Effector memory CD8-positive, alpha-beta T cell (primary cell): ENCODE measurements around the gene FOCAD.
A peak's percentile ranks its signal among the peaks of the same experiment; 100 is the strongest.
"Not testable (repeated sequence)": the region's sequence is repeated elsewhere in the genome, so short reads cannot be mapped to it uniquely, and the experiment has no call there.

Experiments used
- ATAC-seq: fragments of 150-1000 bp; cut with Tn5 transposase; replicated peaks from 2 replicates; pipeline ENCODE4 v1.10.0; 2021; ENCODE audit warnings: mild to moderate bottlenecking, moderate library complexity
- DNase-seq, 3 experiments: peaks; one replicate each; pipeline ENCODE4 v3.0.0; 2021
- H3K27ac Mint-ChIP-seq, 2 donors: one replicate each; pipeline ENCODE4 v1.8.0; 2022; ENCODE audit warnings: mild to moderate bottlenecking in 2 of 2, mixed read lengths in 2 of 2, moderate library complexity in 2 of 2
- H3K27me3 Mint-ChIP-seq, 2 donors: one replicate each; pipeline ENCODE4 v1.8.0; 2022; ENCODE audit warnings: mixed read lengths in 2 of 2
- H3K36me3 Mint-ChIP-seq: one replicate; pipeline ENCODE4 v1.8.0; 2022; ENCODE audit warnings: mild to moderate bottlenecking, moderate library complexity, mixed read lengths; ENCODE audit not compliant: insufficient read depth
- H3K4me1 Mint-ChIP-seq, 2 donors: one replicate each; pipeline ENCODE4 v1.8.0; 2022; ENCODE audit warnings: low read depth in 2 of 2, mixed read lengths in 2 of 2
- H3K4me3 Mint-ChIP-seq, 2 donors: one replicate each; pipeline ENCODE4 v1.8.0; 2022; ENCODE audit warnings: mild to moderate bottlenecking in 2 of 2, mixed read lengths in 2 of 2, moderate library complexity in 2 of 2
- H3K9me3 Mint-ChIP-seq, 2 donors: one replicate each; pipeline ENCODE4 v1.8.0; 2022; ENCODE audit warnings: mixed read lengths in 2 of 2

Gene FOCAD

DNA sequence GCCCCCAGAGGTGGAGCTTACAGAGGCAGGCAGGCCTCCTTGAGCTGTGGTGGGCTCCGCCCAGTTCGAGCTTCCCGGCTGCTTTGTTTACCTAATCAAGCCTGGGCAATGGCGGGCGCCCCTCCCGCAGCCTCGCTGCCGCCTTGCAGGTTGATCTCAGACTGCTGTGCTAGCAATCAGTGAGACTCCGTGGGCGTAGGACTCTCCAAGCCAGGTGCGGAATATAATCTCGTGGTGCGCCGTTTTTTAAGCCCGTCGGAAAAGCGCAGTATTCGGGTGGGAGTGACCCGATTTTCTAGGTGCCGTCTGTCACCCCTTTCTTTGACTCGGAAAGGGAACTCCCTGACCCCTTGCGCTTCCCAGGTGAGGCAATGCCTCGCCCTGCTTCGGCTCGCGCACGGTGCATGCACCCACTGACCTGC lies 25.8 kb upstream of the FOCAD start:
- H3K27ac Mint-ChIP-seq, H3K4me1 Mint-ChIP-seq, H3K36me3 Mint-ChIP-seq, ATAC-seq, H3K4me3 Mint-ChIP-seq, H3K9me3 Mint-ChIP-seq: not testable (repeated sequence)
- peaks cover 0 to 11% of the 10 kb centered on the region in 2 donors for H3K27me3 Mint-ChIP-seq
- peak; percentile 38 to 45 (median 39) for DNase-seq

DNA sequence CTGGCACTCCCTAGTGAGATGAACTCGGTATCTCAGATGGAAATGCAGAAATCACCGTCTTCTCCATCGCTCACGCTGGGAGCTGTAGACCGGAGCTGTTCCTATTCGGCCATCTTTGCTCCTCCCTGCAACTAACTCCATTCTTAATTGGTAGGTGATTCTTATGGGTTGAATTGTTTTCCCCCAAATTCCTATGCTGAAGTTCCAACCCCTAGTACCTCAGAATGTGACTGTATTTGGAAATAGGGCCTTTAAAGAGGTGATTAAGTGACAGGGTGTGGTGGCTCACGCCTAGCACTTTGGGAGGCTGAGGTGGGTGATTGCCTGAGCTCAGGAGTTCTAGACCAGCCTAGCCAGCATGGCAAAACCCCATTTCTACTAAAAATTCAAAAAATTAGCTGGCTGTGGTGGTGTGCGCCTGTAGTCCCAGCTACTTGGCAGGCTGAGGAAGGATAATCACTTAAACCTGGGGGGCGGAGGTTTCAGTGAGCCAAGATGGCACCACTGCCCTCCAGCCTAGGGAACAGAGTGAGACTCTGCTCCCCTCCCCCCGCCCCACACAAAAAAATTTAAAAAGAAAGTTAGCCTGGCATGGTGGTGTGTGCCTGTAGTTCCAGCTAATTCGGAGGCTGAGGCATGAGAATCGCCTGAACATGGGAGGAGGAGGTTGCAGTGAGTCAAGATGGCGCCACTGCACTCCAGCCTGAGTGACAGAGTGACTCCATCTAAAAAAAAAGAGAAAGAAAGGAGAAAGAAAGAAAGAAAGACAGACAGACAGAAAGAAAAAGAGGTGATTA lies 25.2 kb upstream of the FOCAD start:
- H3K27ac Mint-ChIP-seq = no peak overlapping the region
- H3K36me3 Mint-ChIP-seq = no peaks in the 10 kb centered on the region
- DNase-seq = no peak
- peaks cover 0 to 4% of the 10 kb centered on the region in 2 donors for H3K4me1 Mint-ChIP-seq
- peaks cover 0 to 5% of the 10 kb centered on the region in 2 donors for H3K27me3 Mint-ChIP-seq
- H3K4me3 Mint-ChIP-seq = no peak overlapping the region
- no peaks in the 10 kb centered on the region for H3K9me3 Mint-ChIP-seq
- peak; percentile 51 for ATAC-seq

DNA sequence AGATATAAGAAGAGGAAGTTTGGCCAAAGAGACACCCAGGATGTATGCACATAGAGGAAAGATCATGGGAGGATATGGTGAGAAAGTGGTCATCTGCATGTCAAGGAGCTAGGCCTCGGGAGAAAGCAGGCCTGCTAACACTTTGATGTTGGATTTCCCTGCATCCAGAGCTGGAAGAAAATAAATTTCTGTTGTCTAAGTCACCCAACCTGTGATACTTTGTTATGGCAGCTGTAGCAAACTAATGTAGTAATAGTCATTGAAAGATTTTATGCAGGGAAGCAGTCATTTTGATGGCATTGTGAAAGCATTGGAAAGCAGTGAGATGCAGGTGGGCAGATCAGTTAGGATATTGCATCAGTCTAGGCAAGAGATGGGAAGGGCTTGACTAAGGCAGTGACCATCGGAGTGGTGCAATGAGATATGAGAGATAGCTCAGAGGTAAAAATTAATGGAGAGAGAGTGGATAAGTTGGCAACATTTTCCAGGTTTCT lies 24.5 kb upstream of the FOCAD start:
- Mint-ChIP-seq H3K4me1 (peaks cover 0 to 4% of the 10 kb centered on the region in 2 donors), H3K36me3 (no peaks in the 10 kb centered on the region), H3K27ac (no peak overlapping the region), H3K9me3 (no peaks in the 10 kb centered on the region), H3K4me3 (no peak overlapping the region), H3K27me3 (no peaks in the 10 kb centered on the region)
- no peak for ATAC-seq
- no peak for DNase-seq

DNA sequence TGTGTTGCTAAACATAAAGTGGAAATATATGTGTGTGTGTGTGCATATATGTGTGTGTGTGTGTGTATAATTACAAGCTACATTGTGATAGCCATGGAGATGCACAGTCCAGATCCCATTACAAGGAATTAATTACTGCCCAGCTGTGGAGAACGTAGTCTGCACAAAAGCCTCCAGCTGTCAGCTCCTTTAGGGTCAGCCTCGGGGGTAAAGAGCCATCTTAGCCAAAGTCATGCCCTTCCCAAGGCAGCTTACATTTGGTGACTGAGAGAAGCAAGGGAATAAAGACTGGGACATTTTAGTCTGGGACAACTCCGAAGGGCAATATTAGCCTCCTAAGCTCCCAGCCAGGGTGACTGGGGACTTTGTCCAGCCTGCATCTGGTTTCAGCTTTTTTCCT lies 21.9 kb upstream of the FOCAD start:
- Mint-ChIP-seq H3K4me3 (no peak overlapping the region), H3K27me3 (no peaks in the 10 kb centered on the region), H3K9me3 (no peaks in the 10 kb centered on the region), H3K27ac (no peak overlapping the region), H3K4me1 (peaks cover 0 to 4% of the 10 kb centered on the region in 2 donors), H3K36me3 (no peaks in the 10 kb centered on the region)
- no peak for ATAC-seq
- DNase-seq = no peak

DNA sequence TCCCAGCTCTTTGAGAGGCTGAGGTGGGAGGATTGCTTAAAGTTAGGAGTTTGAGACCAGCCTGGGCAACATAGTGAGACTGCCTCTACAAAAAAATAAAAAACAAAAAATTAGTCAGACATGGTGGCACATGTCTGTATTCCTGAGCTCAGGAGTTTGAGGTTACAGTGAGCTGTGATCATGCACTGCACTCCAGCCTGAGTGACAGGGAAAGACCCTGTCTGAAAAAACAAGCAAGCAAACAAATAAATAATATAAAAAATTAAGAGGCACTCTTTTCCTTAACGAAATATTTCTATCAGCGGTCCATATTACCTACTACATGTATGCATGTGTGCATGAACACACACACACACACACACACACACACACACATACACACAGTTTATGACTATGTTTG lies 20.9 kb upstream of the FOCAD start:
- no peaks in the 10 kb centered on the region for H3K9me3 Mint-ChIP-seq
- no peak for DNase-seq
- no peak overlapping the region for H3K4me3 Mint-ChIP-seq
- ATAC-seq = no peak
- no peaks in the 10 kb centered on the region for H3K36me3 Mint-ChIP-seq
- no peak overlapping the region for H3K27ac Mint-ChIP-seq
- H3K4me1 Mint-ChIP-seq = peaks cover 0 to 4% of the 10 kb centered on the region in 2 donors
- H3K27me3 Mint-ChIP-seq = no peaks in the 10 kb centered on the region

DNA sequence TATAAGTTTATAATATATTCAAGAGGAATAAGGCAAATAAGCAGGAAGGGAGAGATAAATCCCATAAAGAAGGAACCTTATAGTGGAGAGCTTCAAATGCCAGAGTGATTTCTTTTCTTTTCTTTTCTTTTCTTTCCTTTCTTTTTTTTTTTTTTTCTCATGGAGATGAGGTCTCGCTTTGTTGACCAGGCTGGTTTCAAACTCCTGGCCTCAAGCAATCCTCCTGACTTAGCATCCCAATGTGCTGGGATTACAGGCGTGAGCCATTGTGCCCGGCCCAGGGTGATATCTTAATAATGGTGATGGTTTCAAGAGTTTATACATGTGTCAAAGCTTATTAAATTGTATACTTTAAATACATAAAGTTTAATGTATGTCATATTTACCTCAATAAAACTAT lies 19.6 kb upstream of the FOCAD start:
- no peaks in the 10 kb centered on the region for H3K36me3 Mint-ChIP-seq
- no peaks in the 10 kb centered on the region for H3K9me3 Mint-ChIP-seq
- DNase-seq (no peak), ATAC-seq (no peak)
- no peaks in the 10 kb centered on the region for H3K27me3 Mint-ChIP-seq
- H3K27ac Mint-ChIP-seq = no peak overlapping the region
- H3K4me1 Mint-ChIP-seq = peaks cover 0 to 4% of the 10 kb centered on the region in 2 donors
- H3K4me3 Mint-ChIP-seq = no peak overlapping the region

DNA sequence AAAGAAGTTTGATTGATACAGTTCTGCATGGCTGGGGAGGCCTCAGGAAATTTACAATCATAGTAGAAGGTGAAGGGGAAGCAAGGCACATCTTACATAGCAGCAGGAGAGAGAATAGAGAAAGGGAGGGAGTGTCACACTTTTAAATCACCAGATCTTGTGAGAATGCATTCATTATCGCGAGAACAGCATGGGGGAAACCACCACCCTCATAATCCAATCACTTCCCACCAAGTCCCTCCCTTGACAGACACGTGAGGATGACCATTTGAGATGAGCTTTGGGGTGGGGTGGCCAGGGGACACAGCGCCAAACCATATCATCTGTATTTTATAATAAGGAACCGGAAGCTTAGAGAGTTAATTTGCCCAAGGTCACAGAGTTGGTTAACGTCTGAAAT lies 13.7 kb upstream of the FOCAD start:
- Mint-ChIP-seq H3K36me3 (no peaks in the 10 kb centered on the region), H3K4me3 (no peak overlapping the region), H3K4me1 (no peaks in the 10 kb centered on the region), H3K27me3 (no peaks in the 10 kb centered on the region), H3K9me3 (no peaks in the 10 kb centered on the region), H3K27ac (no peak overlapping the region)
- DNase-seq (no peak), ATAC-seq (no peak)

DNA sequence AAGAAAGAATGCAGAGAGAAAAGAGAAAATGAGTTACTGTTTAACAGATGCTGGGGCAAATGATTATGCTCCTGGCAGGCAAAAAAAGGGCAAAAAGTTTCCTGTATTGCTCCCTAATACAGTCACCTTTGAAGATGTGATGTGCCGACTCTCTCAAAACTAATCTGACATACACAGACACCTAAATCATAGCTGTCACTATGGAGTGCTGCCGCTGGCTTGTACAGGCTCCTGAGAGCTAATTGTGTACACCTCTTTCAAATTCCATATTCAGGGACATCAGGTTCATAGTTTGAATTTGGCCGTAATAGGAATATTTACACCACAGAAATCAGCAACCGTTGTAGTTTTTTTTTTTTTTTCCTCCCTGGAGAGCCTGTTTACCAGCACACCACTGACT lies 12.4 kb upstream of the FOCAD start:
- no peak for DNase-seq
- no peak for ATAC-seq
- Mint-ChIP-seq H3K4me1 (no peaks in the 10 kb centered on the region), H3K4me3 (no peak overlapping the region), H3K27ac (no peak overlapping the region), H3K36me3 (no peaks in the 10 kb centered on the region), H3K27me3 (no peaks in the 10 kb centered on the region), H3K9me3 (no peaks in the 10 kb centered on the region)

DNA sequence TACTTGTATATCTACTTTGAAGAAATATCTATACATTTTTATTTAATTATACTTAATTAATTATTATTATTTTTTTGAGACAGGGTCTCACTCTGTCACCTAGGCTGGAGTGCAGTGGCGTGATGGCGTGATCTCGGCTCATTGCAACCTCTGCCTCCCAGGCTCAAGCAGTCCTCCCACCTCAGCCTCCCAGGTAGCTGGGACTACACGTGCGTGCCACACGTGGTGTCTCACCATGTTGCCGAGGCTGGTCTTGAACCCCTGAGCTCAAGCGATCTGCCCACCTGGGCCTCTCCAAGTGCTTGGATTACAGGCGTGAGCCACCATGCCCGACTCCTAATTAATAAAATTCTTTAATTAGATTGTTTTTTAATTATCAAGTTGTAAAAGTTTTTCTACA lies 10.5 kb upstream of the FOCAD start:
- not testable (repeated sequence) for H3K4me3 Mint-ChIP-seq, H3K9me3 Mint-ChIP-seq, ATAC-seq, H3K4me1 Mint-ChIP-seq, DNase-seq, H3K36me3 Mint-ChIP-seq, H3K27ac Mint-ChIP-seq, H3K27me3 Mint-ChIP-seq

DNA sequence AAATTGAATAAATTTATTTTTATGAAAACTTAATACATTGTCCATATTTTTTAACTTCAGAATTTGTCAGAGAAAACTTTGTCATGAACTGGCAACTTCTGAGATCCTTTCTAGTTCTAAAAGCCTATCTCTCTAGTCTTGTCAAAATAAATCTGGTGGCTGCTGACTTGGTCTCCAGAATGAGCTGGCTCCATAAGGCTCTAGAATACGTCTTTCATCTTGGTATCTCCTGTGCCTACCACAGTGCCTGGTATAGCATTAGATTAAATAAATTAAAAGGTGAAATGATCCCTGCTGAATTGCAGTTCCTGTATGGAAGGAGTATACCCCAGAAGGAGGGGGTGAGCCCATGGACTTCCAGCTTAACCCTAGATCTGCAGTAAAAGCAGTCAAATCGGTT lies 2.6 kb upstream of the FOCAD start:
- no peaks in the 10 kb centered on the region for H3K9me3 Mint-ChIP-seq
- H3K27ac Mint-ChIP-seq = no peak overlapping the region
- no peak overlapping the region for H3K4me3 Mint-ChIP-seq
- ATAC-seq (no peak), DNase-seq (no peak)
- peaks cover 12 to 16% of the 10 kb centered on the region in 2 donors for H3K4me1 Mint-ChIP-seq
- peaks cover 10% of the 10 kb centered on the region for H3K36me3 Mint-ChIP-seq
- H3K27me3 Mint-ChIP-seq = no peaks in the 10 kb centered on the region

DNA sequence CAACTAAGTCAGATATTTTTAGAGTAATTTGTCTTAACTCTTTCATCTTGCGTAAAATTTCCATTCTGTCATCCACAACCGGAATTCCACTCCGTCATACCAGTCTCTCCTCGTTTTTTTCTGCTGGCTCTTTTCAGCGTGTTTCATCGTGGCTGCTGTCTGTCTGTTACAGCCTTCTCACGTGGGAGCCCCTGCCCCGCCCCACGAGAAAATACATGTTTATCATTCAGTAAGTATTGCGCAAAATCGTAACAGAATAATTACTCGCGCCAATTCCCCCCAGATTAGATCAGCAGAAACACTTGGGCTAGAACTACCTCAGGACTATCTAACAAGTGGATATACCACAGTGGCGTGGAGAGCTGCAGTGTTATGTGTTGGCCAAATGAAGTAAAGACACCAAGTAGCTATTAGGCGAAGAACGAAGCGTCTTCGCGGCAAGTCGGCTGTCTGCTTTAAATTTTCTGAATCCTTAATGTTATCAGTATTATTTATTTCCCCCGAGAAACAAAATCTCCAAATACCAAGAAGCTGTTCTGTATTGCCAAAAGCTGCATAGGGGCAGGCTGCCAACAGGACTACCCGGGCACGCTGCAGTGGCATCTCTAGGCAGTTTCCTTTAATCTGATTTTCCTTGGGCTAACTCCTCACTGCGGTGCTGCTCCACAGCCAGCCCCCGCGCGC lies 566 bp upstream of the FOCAD start:
- H3K36me3 Mint-ChIP-seq = peaks cover 10% of the 10 kb centered on the region
- H3K27ac Mint-ChIP-seq = peak overlapping the region; percentile 47 to 83
- no peaks in the 10 kb centered on the region for H3K27me3 Mint-ChIP-seq
- peak overlapping the region; percentile 84 to 88 for H3K4me3 Mint-ChIP-seq
- ATAC-seq (peak; percentile 10), DNase-seq (peak; percentile 5 to 22 (median 9))
- H3K4me1 Mint-ChIP-seq = peaks cover 12 to 16% of the 10 kb centered on the region in 2 donors
- H3K9me3 Mint-ChIP-seq = no peaks in the 10 kb centered on the region

DNA sequence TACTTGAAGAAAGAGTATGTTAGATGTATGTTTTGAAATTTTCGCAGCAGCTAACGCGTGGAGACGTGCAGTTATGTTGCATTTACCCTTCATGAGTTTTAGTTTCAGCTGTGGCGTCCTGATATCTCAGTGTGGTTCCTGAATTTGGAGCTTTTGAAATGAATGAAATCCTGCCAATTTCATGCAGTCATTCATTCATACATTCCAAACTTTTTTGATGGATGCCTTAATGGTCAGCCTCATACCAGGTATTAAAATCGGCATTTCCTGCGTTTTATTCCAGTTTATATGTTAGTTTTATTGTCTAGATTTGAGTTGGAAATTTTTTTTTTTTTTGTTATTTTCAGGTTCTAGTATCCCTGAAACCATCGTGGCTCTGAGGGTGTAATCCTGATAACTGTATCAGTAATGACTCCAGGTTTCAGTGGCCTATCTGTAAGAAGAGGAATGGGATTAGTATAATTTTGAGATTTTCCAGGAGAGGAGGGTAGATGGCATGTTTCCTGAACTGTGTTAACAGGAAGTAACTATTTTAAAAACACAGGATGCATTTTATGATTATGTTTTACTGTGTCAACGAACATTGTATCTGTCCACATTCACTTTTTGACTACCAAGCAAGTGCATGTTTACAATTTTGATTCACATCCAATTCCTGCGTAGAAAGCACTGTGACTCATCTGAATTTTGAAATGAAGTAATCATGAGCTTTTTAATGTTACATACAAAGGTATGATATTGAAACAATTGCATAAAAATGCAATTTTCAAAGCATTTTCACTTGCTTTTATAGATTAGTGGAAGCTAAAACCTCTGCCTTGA lies 1.0 kb downstream of the FOCAD start:
- no peak for DNase-seq
- Mint-ChIP-seq H3K27me3 (no peaks in the 10 kb centered on the region), H3K27ac (peak overlapping the region; percentile 55 to 83), H3K36me3 (peaks cover 10% of the 10 kb centered on the region), H3K4me1 (peaks cover 12 to 16% of the 10 kb centered on the region in 2 donors), H3K9me3 (no peaks in the 10 kb centered on the region), H3K4me3 (peak overlapping the region; percentile 84 to 88)
- peak; percentile 3 for ATAC-seq

DNA sequence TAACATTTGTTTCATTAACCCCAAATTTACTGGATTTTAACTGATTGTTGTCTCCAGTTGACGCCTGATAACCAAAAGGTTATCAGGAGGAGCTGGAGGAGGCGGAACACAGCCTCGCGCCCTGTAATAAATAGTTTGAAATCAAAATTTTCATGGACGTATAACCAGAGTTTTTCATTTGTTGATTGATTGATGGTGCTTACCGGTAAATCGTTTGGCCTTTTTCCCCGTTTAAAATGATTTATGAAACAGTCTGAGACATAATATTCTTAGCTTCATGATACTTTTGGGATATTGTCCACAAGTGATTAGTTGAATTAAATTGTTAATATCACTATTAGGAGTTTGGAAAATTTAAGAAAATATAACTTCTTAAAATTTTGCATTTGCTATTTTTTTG lies 1.7 kb downstream of the FOCAD start:
- ATAC-seq = no peak
- Mint-ChIP-seq H3K36me3 (peaks cover 10% of the 10 kb centered on the region), H3K27me3 (no peaks in the 10 kb centered on the region), H3K9me3 (no peaks in the 10 kb centered on the region), H3K4me1 (peaks cover 12 to 16% of the 10 kb centered on the region in 2 donors), H3K4me3 (peak overlapping the region in 1 of 2 donors; percentile 88), H3K27ac (no peak overlapping the region)
- DNase-seq = no peak
